ENCODE results near the gene PTPN4.

DNA sequence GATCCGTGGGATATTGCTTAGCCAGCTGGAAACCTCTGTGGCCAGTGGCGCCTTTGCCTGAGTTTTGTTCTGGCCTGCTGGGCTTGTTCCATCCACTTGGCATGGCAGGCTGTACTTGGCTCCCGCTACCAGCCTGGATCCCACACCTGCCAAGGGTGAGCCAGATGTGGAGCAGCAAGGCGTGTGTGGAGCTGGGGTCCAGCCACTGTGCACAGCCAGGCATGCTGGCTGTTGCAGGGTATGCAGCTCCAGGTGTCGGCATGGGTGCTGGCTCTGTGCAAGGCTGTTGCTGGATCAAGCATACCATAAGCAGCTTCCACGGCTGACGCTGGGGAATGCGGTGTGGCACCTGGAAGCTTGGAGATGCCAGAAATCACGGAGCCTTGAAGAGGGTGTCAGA is 34.5 kb downstream of the PTPN4 start:
- TF ChIP-seq EZH2 (IDR thresholded peaks at IDR 0.05; ENCODE audit: low read length, missing control alignments) = no peak
- TF ChIP-seq, protein P1, sequence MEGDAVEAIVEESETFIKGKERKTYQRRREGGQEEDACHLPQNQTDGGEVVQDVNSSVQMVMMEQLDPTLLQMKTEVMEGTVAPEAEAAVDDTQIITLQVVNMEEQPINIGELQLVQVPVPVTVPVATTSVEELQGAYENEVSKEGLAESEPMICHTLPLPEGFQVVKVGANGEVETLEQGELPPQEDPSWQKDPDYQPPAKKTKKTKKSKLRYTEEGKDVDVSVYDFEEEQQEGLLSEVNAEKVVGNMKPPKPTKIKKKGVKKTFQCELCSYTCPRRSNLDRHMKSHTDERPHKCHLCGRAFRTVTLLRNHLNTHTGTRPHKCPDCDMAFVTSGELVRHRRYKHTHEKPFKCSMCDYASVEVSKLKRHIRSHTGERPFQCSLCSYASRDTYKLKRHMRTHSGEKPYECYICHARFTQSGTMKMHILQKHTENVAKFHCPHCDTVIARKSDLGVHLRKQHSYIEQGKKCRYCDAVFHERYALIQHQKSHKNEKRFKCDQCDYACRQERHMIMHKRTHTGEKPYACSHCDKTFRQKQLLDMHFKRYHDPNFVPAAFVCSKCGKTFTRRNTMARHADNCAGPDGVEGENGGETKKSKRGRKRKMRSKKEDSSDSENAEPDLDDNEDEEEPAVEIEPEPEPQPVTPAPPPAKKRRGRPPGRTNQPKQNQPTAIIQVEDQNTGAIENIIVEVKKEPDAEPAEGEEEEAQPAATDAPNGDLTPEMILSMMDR (conservative IDR thresholded peaks at IDR 0.05 in 1 of 2, IDR thresholded peaks at IDR 0.05 in 1 of 2; ENCODE audit: low read depth in 1 of 2, low read length in 2 of 2) = no peak
